ENCODE measurements around the gene MC1R. TPM values are rescaled to one million over a fixed set of nuclear protein-coding genes. Genes with fewer than 3 reads are reported as not detected.

MC1R gene
- total and polyA plus RNA-seq, 2 of the 8 experiments (the other 6 are each of a cell fraction or from before 2014, with no cell fraction given): 2.2 to 2.9 TPM

DNA sequence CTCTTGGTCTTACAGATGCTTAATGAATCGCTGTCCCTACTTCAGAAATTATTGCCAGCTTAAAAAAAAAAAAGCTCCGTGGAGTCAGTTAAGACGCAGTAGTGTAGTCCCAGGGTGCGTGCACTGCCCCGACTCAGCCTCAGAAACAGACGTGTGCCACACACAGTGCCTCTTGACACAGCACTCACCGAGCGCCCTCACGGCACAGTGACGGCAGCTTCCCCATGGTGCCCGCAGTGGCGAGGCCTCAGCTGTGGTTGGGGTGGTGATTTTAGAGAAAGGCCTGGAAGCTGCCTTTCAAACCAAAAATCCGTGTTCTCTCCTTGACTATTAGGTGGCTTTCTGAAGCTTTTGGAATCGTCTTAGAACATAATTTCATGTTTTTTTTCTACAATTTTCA, 31.4 kb upstream of the MC1R start:
- TF ChIP-seq FOSL1 (IDR thresholded peaks at IDR 0.05; ENCODE audit: insufficient read depth, low read depth, low read length) (no peak), USF2 (IDR thresholded peaks at IDR 0.05; ENCODE audit: low read length) (no peak), KDM4A (IDR thresholded peaks at IDR 0.05; ENCODE audit: low read depth, low read length, severe bottlenecking) (no peak), CEBPB (IDR thresholded peaks at IDR 0.05; ENCODE audit: low read depth, low read length) (no peak), GTF2F1 (IDR thresholded peaks at IDR 0.05; ENCODE audit: borderline replicate concordance, low read depth, low read length) (no peak), CTCF (IDR thresholded peaks at IDR 0.05; ENCODE audit: control extremely low read depth in 1 of 3, insufficient read depth in 1 of 3, low read depth in 1 of 3, low read length in 3 of 3) (no peak)
- TF ChIP-seq, protein P1, sequence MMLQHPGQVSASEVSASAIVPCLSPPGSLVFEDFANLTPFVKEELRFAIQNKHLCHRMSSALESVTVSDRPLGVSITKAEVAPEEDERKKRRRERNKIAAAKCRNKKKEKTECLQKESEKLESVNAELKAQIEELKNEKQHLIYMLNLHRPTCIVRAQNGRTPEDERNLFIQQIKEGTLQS (IDR thresholded peaks at IDR 0.05; ENCODE audit: insufficient read depth, low read depth, low read length): no peak
- Histone ChIP-seq H4K91ac (replicated peaks; ENCODE audit: insufficient read length, low read length) (no peak overlapping the region), H4K8ac (ENCODE audit: extremely low read depth, insufficient read depth, low read length) (no peak overlapping the region), H2BK15ac (ENCODE audit: low read length) (no peak overlapping the region), H3K4me3 (ENCODE audit: extremely low read depth in 1 of 4, insufficient read depth in 2 of 4, low read depth in 3 of 4, low read length in 4 of 4) (no peak overlapping the region), H3K23me2 (ENCODE audit: low read depth, low read length) (no peaks in the 10 kb centered on the region), H3K4ac (replicated peaks; ENCODE audit: insufficient read length, low read depth, low read length) (no peak overlapping the region), H2BK5ac (ENCODE audit: low read depth, low read length) (no peak overlapping the region), H4K5ac (ENCODE audit: insufficient read length, low read depth, low read length) (no peak overlapping the region), H3K79me1 (ENCODE audit: low read depth, low read length) (peaks cover 2% of the 10 kb centered on the region; the same call in 1 of the 2 replicates), H2AK5ac (ENCODE audit: low read depth, low read length) (no peak overlapping the region), H3K14ac (ENCODE audit: insufficient read length) (no peak overlapping the region), H2BK120ac (replicated peaks; ENCODE audit: low read depth, low read length) (no peak overlapping the region), H2BK20ac (ENCODE audit: low read length) (no peak overlapping the region), H2BK12ac (ENCODE audit: low read depth, low read length) (no peak overlapping the region), H3K79me2 (ENCODE audit: control insufficient read depth in 1 of 2, insufficient read depth in 2 of 2, low read length in 2 of 2) (no peaks in the 10 kb centered on the region), H3K9me3 (ENCODE audit: insufficient read depth in 2 of 2, low read depth in 1 of 2, low read length in 1 of 2) (no peaks in the 10 kb centered on the region), H3K4me1 (replicated peaks in 1 of 4; ENCODE audit: control insufficient read depth in 3 of 4, insufficient read depth in 4 of 4, low read length in 3 of 4) (no peaks in the 10 kb centered on the region), H2AFZ (ENCODE audit: low read length) (no peak overlapping the region), H3K56ac (replicated peaks; ENCODE audit: insufficient read length, low read depth, low read length) (no peak overlapping the region), H4K20me1 (replicated peaks in 1 of 2; ENCODE audit: control insufficient read depth in 1 of 2, insufficient read depth in 2 of 2, low read length in 2 of 2) (peaks cover 0 to 10% of the 10 kb centered on the region in 2 experiments), H3K4me2 (ENCODE audit: insufficient read depth in 1 of 2, low read depth in 2 of 2, low read length in 2 of 2) (no peak overlapping the region), H3K9ac (replicated peaks in 1 of 4; ENCODE audit: extremely low read depth in 1 of 4, low read depth in 3 of 4, low read length in 3 of 4) (no peak overlapping the region), H3K27ac (ENCODE audit: low read depth, low read length) (no peak overlapping the region), H3K18ac (ENCODE audit: extremely low read depth, low read length) (no peak overlapping the region), H3K36me3 (ENCODE audit: control insufficient read depth in 2 of 4, insufficient read depth in 4 of 4, low read length in 3 of 4) (peaks cover 10 to 54% (median 31%) of the 10 kb centered on the region in 4 experiments), H3K23ac (ENCODE audit: insufficient read length) (no peak overlapping the region), H3K27me3 (replicated peaks in 1 of 4; ENCODE audit: control insufficient read depth in 3 of 4, extremely low read depth in 1 of 4, insufficient read depth in 3 of 4, low read length in 3 of 4) (no peaks in the 10 kb centered on the region)
- DNase-seq (ENCODE audit: low read depth in 1 of 2, low spot score in 2 of 2): no peak
- POLR2A ChIA-PET (ENCODE audit: partially characterized antibody): interaction anchor here (1.1 to 4.1 kb wide), 3 partner anchors 15 to 35 kb away, joined by 3 to 11 read pairs (median 6); partner anchors contain the start of gene TCF25
- CTCF ChIA-PET (ENCODE audit: partially characterized antibody): interaction anchor here (0.9 kb wide), 1 partner anchor 22 kb away, joined by 4 read pairs; no protein-coding TSS in a partner anchor
- no peak for FAIRE-seq
- WGBS, 2 experiments (ENCODE audit: extremely low coverage in 1 of 2, insufficient coverage in 1 of 2, insufficient read length in 1 of 2, insufficient replicate concordance in 2 of 2, low coverage in 1 of 2, low lambda C conversion rate in 2 of 2, missing lambda C conversion rate in 1 of 2): 96% methylated on average over 14 of the region's 14 CpGs; no CpG with 5 or more reads in 1 of the 2 experiments
